Vagina (tissue), 2 donors: ENCODE results near the gene TNRC18. TPM values are rescaled to one million over a fixed set of nuclear protein-coding genes. Genes with fewer than 3 reads are reported as not detected.

Source experiments
- DNase-seq, 2 donors: peaks; one replicate each; pipeline ENCODE4 v3.0.0-alpha.2; 2017; ENCODE audit errors: extremely low spot score in 2 of 2
- H3K27ac ChIP-seq: fragments of 200-600 bp; sonication (generic); one replicate; pipeline ENCODE4 v1.5.1; 2019
- H3K27me3 ChIP-seq: fragments of 200-600 bp; sonication (generic); one replicate; pipeline ENCODE4 v1.5.1; 2019
- H3K36me3 ChIP-seq, 2 donors: fragments of 200-600 bp; sonication (generic); one replicate each; pipeline ENCODE4 v1.5.1; 2017 to 2019
- H3K4me1 ChIP-seq: fragments of 200-600 bp; sonication (generic); one replicate; pipeline ENCODE4 v1.5.1; 2019
- H3K4me3 ChIP-seq, 2 donors: fragments of 200-600 bp; sonication (generic); 1 replicate in 1 of 2; 2 replicates in 1 of 2; pipeline ENCODE4 v1.5.1; 2016 to 2019
- H3K9me3 ChIP-seq: fragments of 200-600 bp; sonication (generic); one replicate; pipeline ENCODE4 v1.5.1; 2019
- CTCF ChIP-seq, 3 experiments: fragments of 450-650 bp in 2 of 3; fragments of 200-600 bp in 1 of 3; sonication (generic) in 1 of 3; IDR thresholded peaks; one replicate each; pipeline ENCODE4 v1.5.1; 2017 to 2019; ENCODE audit warnings: antibody characterized with exemption in 3 of 3, mild to moderate bottlenecking in 2 of 3, moderate library complexity in 2 of 3
- POLR2A ChIP-seq, 2 donors: fragments of 450-650 bp; IDR thresholded peaks; one replicate each; pipeline ENCODE4 v1.6.1; 2017; ENCODE audit warnings: antibody characterized with exemption in 2 of 2, mild to moderate bottlenecking in 2 of 2, moderate library complexity in 2 of 2
- POLR2AphosphoS5 ChIP-seq, 2 donors: sonication (generic); formaldehyde crosslinking; IDR thresholded peaks; one replicate each; pipeline ENCODE4 v1.9.0; 2017; ENCODE audit warnings: antibody characterized with exemption in 2 of 2, mild to moderate bottlenecking in 2 of 2, low read depth in 1 of 2; ENCODE audit not compliant: insufficient read depth in 1 of 2
- intact Hi-C: fragments of 100-400 bp; cut with DNase I; formaldehyde crosslinking; loops from one replicate; pipeline ENCODE4 v1.15.1; 2023
- total RNA-seq: library from RNA; depleted of rRNA; stranded (reverse); fragments of >200 nt; gene quantifications from one replicate; pipeline ENCODE4 v1.2.3, GENCODE V29; 2016

The TNRC18 gene
- total RNA-seq, 1 donor from 2014 or later, result 79.8 TPM

- DNase-seq, result no peak
- no peaks in the 10 kb centered on the region for H3K27me3 ChIP-seq
- H3K4me1 ChIP-seq, result peaks cover 21% of the 10 kb centered on the region
- intact Hi-C loops, result no loop called here
- H3K9me3 ChIP-seq, result no peaks in the 10 kb centered on the region
- no peak for TF ChIP-seq CTCF (IDR thresholded peaks at IDR 0.05)
- TF ChIP-seq POLR2AphosphoS5 (IDR thresholded peaks at IDR 0.05; ENCODE audit: insufficient read depth in 1 of 2, low read depth in 1 of 2), result no peak
- no peak for TF ChIP-seq POLR2A (IDR thresholded peaks at IDR 0.05)
- no peak overlapping the region for H3K27ac ChIP-seq
- H3K36me3 ChIP-seq, result peaks cover 0 to 82% of the 10 kb centered on the region in 2 donors
- H3K4me3 ChIP-seq, result no peak overlapping the region
Observed at GRCh38 chr7:5359344-5359743, 64.3 kb downstream of the TNRC18 start.

- Histone ChIP-seq H3K9me3 (no peaks in the 10 kb centered on the region), H3K4me3 (no peak overlapping the region), H3K36me3 (peaks cover 0 to 73% of the 10 kb centered on the region in 2 donors), H3K27ac (no peak overlapping the region), H3K27me3 (no peaks in the 10 kb centered on the region), H3K4me1 (peaks cover 28% of the 10 kb centered on the region)
- intact Hi-C loops, result no loop called here
- TF ChIP-seq POLR2AphosphoS5 (IDR thresholded peaks at IDR 0.05; ENCODE audit: insufficient read depth in 1 of 2, low read depth in 1 of 2) (no peak), CTCF (IDR thresholded peaks at IDR 0.05) (no peak), POLR2A (IDR thresholded peaks at IDR 0.05) (no peak)
- DNase-seq, result no peak
Observed at GRCh38 chr7:5357951-5358350, 65.7 kb downstream of the TNRC18 start.

GRCh38 chr7:5356751-5357119 lies 66.9 kb downstream of the TNRC18 start:
- peaks cover 0 to 66% of the 10 kb centered on the region in 2 donors for H3K36me3 ChIP-seq
- H3K27ac ChIP-seq, result no peak overlapping the region
- peaks cover 23% of the 10 kb centered on the region for H3K4me1 ChIP-seq
- no peak overlapping the region for H3K4me3 ChIP-seq
- no peaks in the 10 kb centered on the region for H3K27me3 ChIP-seq
- no peak for TF ChIP-seq CTCF (IDR thresholded peaks at IDR 0.05)
- TF ChIP-seq POLR2A (IDR thresholded peaks at IDR 0.05), result no peak
- TF ChIP-seq POLR2AphosphoS5 (IDR thresholded peaks at IDR 0.05; ENCODE audit: insufficient read depth in 1 of 2, low read depth in 1 of 2), result no peak
- H3K9me3 ChIP-seq, result no peaks in the 10 kb centered on the region
- intact Hi-C loops, result no loop called here
- DNase-seq, result no peak

- Histone ChIP-seq H3K4me1 (peaks cover 34% of the 10 kb centered on the region), H3K4me3 (peak overlapping the region in 1 of 2 donors; percentile 13)
Observed at GRCh38 chr7:5354460-5355232, 69.0 kb downstream of the TNRC18 start.

More at GRCh38 chr7:5354460-5355232, 69.0 kb downstream of the TNRC18 start:
- Histone ChIP-seq H3K27ac (peak overlapping the region; percentile 10), H3K9me3 (no peaks in the 10 kb centered on the region), H3K27me3 (no peaks in the 10 kb centered on the region), H3K36me3 (peaks cover 0 to 64% of the 10 kb centered on the region in 2 donors)
- TF ChIP-seq CTCF (IDR thresholded peaks at IDR 0.05) (no peak), POLR2AphosphoS5 (IDR thresholded peaks at IDR 0.05; ENCODE audit: insufficient read depth in 1 of 2, low read depth in 1 of 2) (peak in 1 of 2 donors; percentile 39), POLR2A (IDR thresholded peaks at IDR 0.05) (no peak)
- DNase-seq, result no peak
- intact Hi-C loops, result no loop called here
